ENCODE data around the gene FXYD3. TPM values are rescaled to one million over a fixed set of nuclear protein-coding genes. Genes with fewer than 3 reads are reported as not detected.

FXYD3 gene
- total RNA-seq, 2 donors from 2014 or later, result 365 to 1,352 TPM

DNA sequence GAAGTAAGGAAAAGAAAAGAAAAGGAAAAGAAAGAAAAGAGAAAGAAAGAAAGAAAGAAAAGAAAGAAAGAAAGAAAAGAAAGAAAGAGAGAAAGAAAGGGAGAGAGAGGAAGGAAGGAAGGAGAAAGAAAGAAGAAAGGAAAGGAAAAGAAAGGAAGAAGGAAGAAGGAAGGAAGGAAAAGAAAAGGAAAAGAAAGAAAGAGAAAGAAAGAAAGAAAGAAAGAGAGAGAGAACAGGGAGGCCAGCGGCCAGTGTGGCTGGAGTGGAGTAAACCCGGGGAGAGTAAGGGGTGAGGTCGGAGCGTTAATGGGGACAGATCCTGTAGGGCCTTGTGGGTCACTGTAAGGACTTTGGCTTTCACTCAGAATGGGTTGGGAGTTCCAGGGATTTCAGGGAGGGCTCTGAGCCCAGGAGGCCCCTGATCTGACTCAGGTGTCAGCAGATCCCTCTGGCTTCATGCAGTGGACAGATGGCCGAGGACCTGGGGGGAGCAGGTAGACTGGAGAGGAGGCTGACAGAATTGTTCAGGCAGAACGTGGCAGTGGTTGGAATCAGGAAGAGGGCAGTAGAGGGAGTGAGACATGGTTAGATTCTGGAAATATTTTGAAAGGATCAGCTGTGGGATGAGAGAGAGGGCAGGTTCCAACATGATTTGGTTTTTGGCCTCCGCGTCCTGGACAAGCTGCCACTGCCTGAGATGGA is 19.8 kb upstream of the FXYD3 start:
- peak overlapping the region; percentile 54 to 60 for H3K27ac ChIP-seq
- H3K27me3 ChIP-seq (replicated peaks; ENCODE audit: insufficient read depth), result no peaks in the 10 kb centered on the region
- no peaks in the 10 kb centered on the region for H3K9me3 ChIP-seq
- H3K36me3 ChIP-seq, result no peaks in the 10 kb centered on the region
- WGBS, result 52% methylated on average over 8 of the region's 8 CpGs
- intact Hi-C loops (cut with DNase I), result no loop called here
- H3K4me3 ChIP-seq, result no peak overlapping the region
- no peaks in the 10 kb centered on the region for H3K4me1 ChIP-seq (replicated peaks)
- DNase-seq (ENCODE audit: low spot score), result peak; percentile 67
- TF ChIP-seq, protein P1, sequence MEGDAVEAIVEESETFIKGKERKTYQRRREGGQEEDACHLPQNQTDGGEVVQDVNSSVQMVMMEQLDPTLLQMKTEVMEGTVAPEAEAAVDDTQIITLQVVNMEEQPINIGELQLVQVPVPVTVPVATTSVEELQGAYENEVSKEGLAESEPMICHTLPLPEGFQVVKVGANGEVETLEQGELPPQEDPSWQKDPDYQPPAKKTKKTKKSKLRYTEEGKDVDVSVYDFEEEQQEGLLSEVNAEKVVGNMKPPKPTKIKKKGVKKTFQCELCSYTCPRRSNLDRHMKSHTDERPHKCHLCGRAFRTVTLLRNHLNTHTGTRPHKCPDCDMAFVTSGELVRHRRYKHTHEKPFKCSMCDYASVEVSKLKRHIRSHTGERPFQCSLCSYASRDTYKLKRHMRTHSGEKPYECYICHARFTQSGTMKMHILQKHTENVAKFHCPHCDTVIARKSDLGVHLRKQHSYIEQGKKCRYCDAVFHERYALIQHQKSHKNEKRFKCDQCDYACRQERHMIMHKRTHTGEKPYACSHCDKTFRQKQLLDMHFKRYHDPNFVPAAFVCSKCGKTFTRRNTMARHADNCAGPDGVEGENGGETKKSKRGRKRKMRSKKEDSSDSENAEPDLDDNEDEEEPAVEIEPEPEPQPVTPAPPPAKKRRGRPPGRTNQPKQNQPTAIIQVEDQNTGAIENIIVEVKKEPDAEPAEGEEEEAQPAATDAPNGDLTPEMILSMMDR (IDR thresholded peaks at IDR 0.05), result peak in 1 of 4 experiments; percentile 23
- TF ChIP-seq POLR2AphosphoS5 (IDR thresholded peaks at IDR 0.05) (peak; percentile 80), POLR2A (IDR thresholded peaks at IDR 0.05) (no peak)

DNA sequence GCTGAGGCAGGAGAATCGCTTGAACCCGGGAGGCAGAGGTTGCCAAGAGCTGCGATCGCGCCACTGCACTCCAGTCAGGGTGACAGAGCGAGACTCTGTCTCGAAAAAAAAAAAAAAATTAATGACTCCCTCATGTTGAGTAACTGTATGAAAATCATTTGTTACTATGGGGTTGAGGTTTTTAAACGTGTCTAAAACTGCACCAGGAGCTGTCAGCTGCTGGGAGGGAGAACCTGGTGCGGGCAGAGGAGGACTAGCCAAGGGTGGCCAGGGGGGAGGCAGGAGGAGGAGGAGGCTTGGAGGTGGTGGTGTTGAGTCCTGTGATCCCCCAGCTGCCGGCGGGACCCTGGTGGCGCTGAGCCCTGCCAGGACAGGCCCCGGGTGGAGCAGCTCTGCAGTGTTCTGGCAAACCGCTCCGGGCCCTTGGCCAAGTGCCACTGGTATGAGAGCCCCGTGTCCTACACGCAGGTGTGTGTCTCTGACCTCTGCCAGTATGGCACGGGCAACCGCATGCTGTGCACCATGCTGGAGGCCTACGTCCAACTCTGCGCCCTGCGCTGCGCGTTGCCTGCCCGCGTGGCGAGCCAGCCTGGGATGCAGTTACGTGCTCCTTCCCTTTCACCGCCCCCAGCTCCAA is 17.1 kb upstream of the FXYD3 start:
- DNase-seq (ENCODE audit: low spot score), result peak; percentile 51
- intact Hi-C loops (cut with DNase I), result no loop called here

DNA sequence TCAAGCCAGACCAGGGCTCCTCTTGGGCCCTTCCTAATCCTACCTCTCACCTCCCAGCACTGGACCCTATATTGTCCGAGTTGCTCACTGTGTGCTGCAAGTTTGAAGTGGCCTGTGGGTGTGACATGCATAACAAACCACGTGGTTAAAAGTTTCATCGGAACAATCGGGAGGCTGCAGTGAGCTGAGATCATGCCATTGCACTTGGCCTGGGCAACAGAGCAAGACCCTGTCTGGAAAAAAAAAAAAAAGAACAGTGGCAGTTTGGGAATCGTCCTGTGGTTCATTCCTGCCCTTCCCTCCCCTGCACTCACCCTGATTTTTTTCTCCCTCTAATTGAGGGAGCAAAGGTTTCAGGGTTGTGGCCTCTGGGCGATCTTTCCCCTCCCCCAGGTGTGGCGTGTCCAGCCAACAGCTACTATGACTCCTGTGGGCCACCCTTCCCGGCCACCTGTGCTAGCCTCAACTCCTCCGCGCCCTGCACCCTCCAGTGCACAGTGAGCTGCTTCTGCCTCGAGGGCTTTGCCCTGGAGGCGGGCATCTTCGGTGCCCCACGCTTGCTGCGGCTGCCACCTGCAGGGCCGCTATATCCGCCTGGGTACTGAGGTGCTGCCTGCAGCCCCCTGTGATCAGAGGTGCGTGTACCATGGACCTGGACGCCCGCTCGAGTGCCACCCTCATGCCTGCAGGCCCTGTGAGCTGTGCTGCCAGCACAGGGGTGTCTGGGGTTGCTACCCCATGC is 16.3 kb upstream of the FXYD3 start:
- H3K9me3 ChIP-seq, result no peaks in the 10 kb centered on the region
- intact Hi-C loops (cut with DNase I), result no loop called here
- no peak overlapping the region for H3K4me3 ChIP-seq
- no peaks in the 10 kb centered on the region for H3K4me1 ChIP-seq (replicated peaks)
- WGBS, result 85% methylated on average over 21 of the region's 21 CpGs
- H3K36me3 ChIP-seq, result no peaks in the 10 kb centered on the region
- DNase-seq (ENCODE audit: low spot score), result no peak
- H3K27me3 ChIP-seq (replicated peaks; ENCODE audit: insufficient read depth), result no peaks in the 10 kb centered on the region
- no peak for TF ChIP-seq POLR2AphosphoS5 (IDR thresholded peaks at IDR 0.05)
- no peak for TF ChIP-seq POLR2A (IDR thresholded peaks at IDR 0.05)
- TF ChIP-seq, protein P1 (IDR thresholded peaks at IDR 0.05), result no peak
- no peak overlapping the region for H3K27ac ChIP-seq

More for the DNA sequence above, 17.1 kb upstream of the FXYD3 start:
- Histone ChIP-seq H3K4me3 (no peak overlapping the region), H3K36me3 (no peaks in the 10 kb centered on the region), H3K27me3 (replicated peaks; ENCODE audit: insufficient read depth) (no peaks in the 10 kb centered on the region), H3K27ac (peak overlapping the region in 1 of 2 donors; percentile 13), H3K4me1 (replicated peaks) (no peaks in the 10 kb centered on the region), H3K9me3 (no peaks in the 10 kb centered on the region)
- whole genome bisulfite sequencing, result 41% methylated on average over 29 of the region's 29 CpGs
- TF ChIP-seq, protein P1 (IDR thresholded peaks at IDR 0.05), result no peak
- peak; percentile 32 for TF ChIP-seq POLR2AphosphoS5 (IDR thresholded peaks at IDR 0.05)

DNA sequence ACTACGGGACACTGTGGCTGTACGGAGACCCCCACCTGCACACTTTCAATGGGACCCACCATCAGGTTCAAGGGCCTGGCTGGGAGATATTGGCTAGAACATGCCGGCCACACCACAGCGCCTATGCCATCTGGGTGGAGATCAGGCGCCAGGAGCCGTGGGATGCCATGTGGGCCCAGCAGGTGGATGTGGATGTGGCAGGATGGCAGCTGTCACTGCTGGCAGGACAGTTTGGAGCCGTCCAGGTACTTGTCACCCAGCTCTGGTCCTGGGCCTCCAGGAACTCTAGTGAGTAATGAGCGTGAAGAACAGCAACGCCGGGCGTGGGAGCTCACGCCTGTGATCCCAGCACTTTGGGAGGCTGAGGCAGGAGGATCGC is 15.7 kb upstream of the FXYD3 start:
- intact Hi-C loops (cut with DNase I), result no loop called here
- H3K27ac ChIP-seq, result no peak overlapping the region
- DNase-seq (ENCODE audit: low spot score), result no peak
- no peaks in the 10 kb centered on the region for H3K9me3 ChIP-seq
- H3K36me3 ChIP-seq, result no peaks in the 10 kb centered on the region
- no peaks in the 10 kb centered on the region for H3K4me1 ChIP-seq (replicated peaks)
- no peak overlapping the region for H3K4me3 ChIP-seq
- TF ChIP-seq POLR2AphosphoS5 (IDR thresholded peaks at IDR 0.05), result no peak
- no peak for TF ChIP-seq POLR2A (IDR thresholded peaks at IDR 0.05)
- TF ChIP-seq, protein P1 (IDR thresholded peaks at IDR 0.05), result no peak
- WGBS, result 93% methylated on average over 13 of the region's 13 CpGs
- H3K27me3 ChIP-seq (replicated peaks; ENCODE audit: insufficient read depth), result no peaks in the 10 kb centered on the region

Data from prostate gland (tissue), 2 donors.